Endothelial cell of umbilical vein (primary cell): ENCODE results near the gene SAMMSON. TPM values are rescaled to one million over a fixed set of nuclear protein-coding genes. Genes with fewer than 3 reads are reported as not detected.

Source experiments
- BruUV-seq: library from RNA; stranded (reverse); fragments of 400-500 nt; replicated peaks from 2 replicates; lab custom pipeline; 2021; lab: Mats Ljungman, UMichigan
- CTCF ChIA-PET: fragments of 300-600, 350-600 bp; sonication (Branson Sonifier 250); formaldehyde crosslinking; loops from one replicate; lab custom pipeline; 2021; ENCODE audit warnings: antibody characterized with exemption, inconsistent platforms; lab: Charles Lee
- POLR2A ChIA-PET: fragments of 300-600, 350-600 bp; sonication (Branson Sonifier 250); formaldehyde crosslinking; loops from one replicate; lab custom pipeline; 2021; ENCODE audit warnings: antibody characterized with exemption, inconsistent platforms; lab: Charles Lee
- DNase-seq: peaks from one replicate; pipeline ENCODE4 v3.0.0-alpha.2; 2011; ENCODE audit warnings: low read depth, low spot score
- FAIRE-seq: peaks from 2 replicates; lab custom pipeline; 2011; peaks lifted over from hg19 to GRCh38; lab: Jason Lieb, UNC
- H2AFZ ChIP-seq: 2 replicates; pipeline ENCODE4 v1.6.0; 2012; ENCODE audit warnings: low read depth, low read length, control low read depth, inconsistent platforms
- H3K27ac ChIP-seq: 2 replicates; pipeline ENCODE4 v1.5.1; 2011; ENCODE audit warnings: low read depth, mild to moderate bottlenecking, control low read depth, low read length, moderate library complexity; ENCODE audit not compliant: insufficient read depth
- H3K27me3 ChIP-seq, 2 experiments: 2 replicates each; pipeline versions ENCODE4 v1.6.0 to v1.6.1; 2011; ENCODE audit warnings: low read length in 2 of 2, mixed read lengths in 1 of 2; ENCODE audit not compliant: control insufficient read depth in 2 of 2, insufficient read depth in 2 of 2
- H3K36me3 ChIP-seq, 2 experiments: 2 replicates in 1 of 2; 3 replicates in 1 of 2; pipeline ENCODE4 v1.5.1; 2011; ENCODE audit warnings: low read length in 2 of 2, mild to moderate bottlenecking in 1 of 2, moderate library complexity in 1 of 2; ENCODE audit not compliant: control insufficient read depth in 2 of 2, insufficient read depth in 2 of 2; ENCODE audit errors: extremely low read depth in 1 of 2
- H3K4me1 ChIP-seq: 3 replicates; pipeline ENCODE4 v1.5.1; 2011; ENCODE audit warnings: mild to moderate bottlenecking, low read length; ENCODE audit not compliant: control insufficient read depth, insufficient read depth; ENCODE audit errors: extremely low read depth
- H3K4me2 ChIP-seq: 2 replicates; pipeline ENCODE4 v1.6.1; 2011; ENCODE audit warnings: low read length, control low read depth, mixed read lengths; ENCODE audit not compliant: insufficient read depth
- H3K4me3 ChIP-seq, 3 experiments: fragments of 200-600 bp in 1 of 3; sonication (generic), shearing (Covaris generic) in 1 of 3; replicated peaks in 1 of 3; 2 replicates each; pipeline ENCODE4 v1.5.1; 2011 to 2016; ENCODE audit warnings: control low read depth in 3 of 3, low read length in 3 of 3, mild to moderate bottlenecking in 2 of 3, inconsistent platforms in 1 of 3, low read depth in 1 of 3, moderate library complexity in 1 of 3; ENCODE audit not compliant: insufficient read depth in 1 of 3
- H3K79me2 ChIP-seq: 2 replicates; pipeline ENCODE4 v1.6.0; 2012; ENCODE audit warnings: low read length, inconsistent platforms; ENCODE audit not compliant: control insufficient read depth, insufficient read depth
- H3K9ac ChIP-seq: replicated peaks from 2 replicates; pipeline ENCODE3; 2011; ENCODE audit warnings: low read length, control low read depth; ENCODE audit not compliant: insufficient read depth; ENCODE audit errors: extremely low read depth
- H3K9me1 ChIP-seq: replicated peaks from 3 replicates; pipeline ENCODE4 v1.6.0; 2011; ENCODE audit warnings: mild to moderate bottlenecking, low read length; ENCODE audit not compliant: control insufficient read depth, insufficient read depth; ENCODE audit errors: extremely low read depth
- H3K9me3 ChIP-seq: replicated peaks from 2 replicates; pipeline ENCODE4 v1.5.1; 2012; ENCODE audit warnings: low read length, inconsistent platforms; ENCODE audit not compliant: control insufficient read depth, insufficient read depth
- H4K20me1 ChIP-seq: replicated peaks from 2 replicates; pipeline ENCODE3; 2011; ENCODE audit warnings: mild to moderate bottlenecking, low read length; ENCODE audit not compliant: control insufficient read depth, insufficient read depth; ENCODE audit errors: extremely low read depth
- EZH2 ChIP-seq: IDR thresholded peaks from 2 replicates; pipeline ENCODE4 v1.6.1; 2012; ENCODE audit warnings: borderline replicate concordance, low read depth, mild to moderate bottlenecking, moderate library complexity, low read length, inconsistent platforms; ENCODE audit not compliant: severe bottlenecking
- FOS ChIP-seq: IDR thresholded peaks from 2 replicates; pipeline ENCODE4 v1.6.1; 2011; ENCODE audit warnings: mild to moderate bottlenecking, low read length, moderate library complexity, borderline replicate concordance; ENCODE audit not compliant: insufficient read depth
- GATA2 ChIP-seq: IDR thresholded peaks from 2 replicates; pipeline ENCODE4 v1.7.0; 2011; ENCODE audit warnings: low read depth, mild to moderate bottlenecking, moderate library complexity, mixed read lengths, low read length; ENCODE audit not compliant: insufficient read length, insufficient read depth
- JUN ChIP-seq: IDR thresholded peaks from 2 replicates; pipeline ENCODE4 v1.6.1; 2011; ENCODE audit warnings: borderline replicate concordance, low read depth; ENCODE audit not compliant: insufficient read length, insufficient read depth
- MAX ChIP-seq: IDR thresholded peaks from 2 replicates; pipeline ENCODE4 v1.6.1; 2011; ENCODE audit not compliant: insufficient read depth, insufficient read length
- MYC ChIP-seq: IDR thresholded peaks from one replicate; pipeline ENCODE4 v1.6.1; 2011; ENCODE audit warnings: mild to moderate bottlenecking, low read depth, low read length
- POLR2A ChIP-seq: IDR thresholded peaks from 2 replicates; pipeline ENCODE4 v1.6.1; 2012; ENCODE audit warnings: low read depth, mild to moderate bottlenecking, control low read depth, low read length
- POLR2AphosphoS5 ChIP-seq: IDR thresholded peaks from 2 replicates; pipeline ENCODE4 v1.6.1; 2012; ENCODE audit warnings: low read depth, mild to moderate bottlenecking, control low read depth, low read length, moderate library complexity; ENCODE audit not compliant: insufficient read depth
- dilution Hi-C: fragments of 300-500 bp; cut with MboI; formaldehyde crosslinking; loops from one replicate; pipeline ENCODE4 v1.15.0; 2019; ENCODE audit warnings: low sequenced_read_pairs; ENCODE audit not compliant: extremely low pct_ligation_motif_present
- intact Hi-C: fragments of 100-400 bp; cut with micrococcal nuclease; formaldehyde crosslinking; loops from one replicate; pipeline ENCODE4 v1.10.0; 2022
- polyA plus RNA-seq, 4 experiments: library from polyadenylated mRNA; depleted of rRNA in 3 of 4; stranded (reverse) in 3 of 4; unstranded in 1 of 4; fragments of >200 nt; gene quantifications; 2 replicates each; pipeline versions ENCODE4 v1.2.1 to v1.2.3, GENCODE V29; 2011 to 2012; ENCODE audit warnings: missing spikeins in 1 of 4
- total RNA-seq: library from RNA; stranded (reverse); gene quantifications from 2 replicates; pipeline ENCODE4 v1.2.3, GENCODE V29; 2021
- TF ChIP-seq, protein P1 (sequence below), 2 donors: IDR thresholded peaks; 1 replicate in 1 of 2; 2 replicates in 1 of 2; pipeline ENCODE4 v1.5.1; 2011; ENCODE audit warnings: low read length in 2 of 2, mild to moderate bottlenecking in 2 of 2, moderate library complexity in 2 of 2, control low read depth in 1 of 2, inconsistent platforms in 1 of 2, low read depth in 1 of 2; ENCODE audit not compliant: insufficient read depth in 1 of 2; ENCODE audit errors: extremely low read depth in 1 of 2

Gene SAMMSON
- total and polyA plus RNA-seq, 2 donors (not counting 3 experiments of a cell fraction or from before 2014, with no cell fraction given): not detected

GRCh38 chr3:70028361-70028760, 28.8 kb downstream of the SAMMSON start:
- no peaks in the 10 kb centered on the region for H3K36me3 ChIP-seq
- H3K79me2 ChIP-seq: no peaks in the 10 kb centered on the region
- H3K27ac ChIP-seq: no peak overlapping the region
- ChIA-PET CTCF (interaction anchor here (0.7 kb wide), 1 partner anchor 309 kb away, joined by 3 read pairs; no protein-coding TSS in a partner anchor), POLR2A (no interaction called here)
- H3K4me3 ChIP-seq: no peak overlapping the region
- TF ChIP-seq POLR2AphosphoS5: no peak
- no peak for TF ChIP-seq POLR2A
- TF ChIP-seq FOS: no peak
- TF ChIP-seq MAX: no peak
- TF ChIP-seq JUN: no peak
- TF ChIP-seq, protein P1, sequence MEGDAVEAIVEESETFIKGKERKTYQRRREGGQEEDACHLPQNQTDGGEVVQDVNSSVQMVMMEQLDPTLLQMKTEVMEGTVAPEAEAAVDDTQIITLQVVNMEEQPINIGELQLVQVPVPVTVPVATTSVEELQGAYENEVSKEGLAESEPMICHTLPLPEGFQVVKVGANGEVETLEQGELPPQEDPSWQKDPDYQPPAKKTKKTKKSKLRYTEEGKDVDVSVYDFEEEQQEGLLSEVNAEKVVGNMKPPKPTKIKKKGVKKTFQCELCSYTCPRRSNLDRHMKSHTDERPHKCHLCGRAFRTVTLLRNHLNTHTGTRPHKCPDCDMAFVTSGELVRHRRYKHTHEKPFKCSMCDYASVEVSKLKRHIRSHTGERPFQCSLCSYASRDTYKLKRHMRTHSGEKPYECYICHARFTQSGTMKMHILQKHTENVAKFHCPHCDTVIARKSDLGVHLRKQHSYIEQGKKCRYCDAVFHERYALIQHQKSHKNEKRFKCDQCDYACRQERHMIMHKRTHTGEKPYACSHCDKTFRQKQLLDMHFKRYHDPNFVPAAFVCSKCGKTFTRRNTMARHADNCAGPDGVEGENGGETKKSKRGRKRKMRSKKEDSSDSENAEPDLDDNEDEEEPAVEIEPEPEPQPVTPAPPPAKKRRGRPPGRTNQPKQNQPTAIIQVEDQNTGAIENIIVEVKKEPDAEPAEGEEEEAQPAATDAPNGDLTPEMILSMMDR (IDR thresholded peaks at IDR 0.05; ENCODE audit: extremely low read depth in 1 of 2, insufficient read depth in 1 of 2, low read depth in 1 of 2, low read length in 2 of 2): no peak
- TF ChIP-seq MYC: no peak
- no peak for TF ChIP-seq GATA2
- no peak for TF ChIP-seq EZH2
- FAIRE-seq: no peak
- intact Hi-C loops (no loop called here), dilution Hi-C loops (no loop called here)
- no peaks in the 10 kb centered on the region for H4K20me1 ChIP-seq
- H3K27me3 ChIP-seq: no peaks in the 10 kb centered on the region
- no peaks in the 10 kb centered on the region for H3K4me1 ChIP-seq
- H3K4me2 ChIP-seq: no peak overlapping the region
- no peak for DNase-seq
- no peaks in the 10 kb centered on the region for H3K9me1 ChIP-seq
- H2AFZ ChIP-seq: no peak overlapping the region
- H3K9ac ChIP-seq: no peak overlapping the region
- H3K9me3 ChIP-seq: no peaks in the 10 kb centered on the region
- BruUV-seq: no TSS peak
